HCT116 (cell line): ENCODE measurements around the gene STK25. TPM values are rescaled to one million over a fixed set of nuclear protein-coding genes. Genes with fewer than 3 reads are reported as not detected.

Source experiments
- ATAC-seq: fragments of 200-7000 bp; cut with Tn5 transposase; 2 replicates; pipeline ENCODE4 v1.9.1; 2020; ENCODE audit warnings: mild to moderate bottlenecking, moderate library complexity
- BruUV-seq: library from RNA; stranded (reverse); fragments of 400-500 nt; replicated peaks from 2 replicates; lab custom pipeline; 2021; lab: Mats Ljungman, UMichigan
- CTCF ChIA-PET: fragments of 300-600 bp; sonication (Branson Sonifier 250); formaldehyde crosslinking; loops from one replicate; lab custom pipeline; 2021; ENCODE audit warnings: antibody characterized with exemption; lab: Charles Lee
- POLR2A ChIA-PET: fragments of 300-600, 350-600 bp; sonication (Branson Sonifier 250); formaldehyde crosslinking; loops from one replicate; lab custom pipeline; 2021; ENCODE audit warnings: antibody characterized with exemption; lab: Charles Lee
- RAD21 ChIA-PET, 2 experiments: fragments of 300-600 bp; sonication (Branson Sonifier 250); formaldehyde crosslinking; loops; one replicate each; lab custom pipeline; 2023; ENCODE audit warnings: low total read pairs in 2 of 2; ENCODE audit not compliant: uncharacterized antibody in 2 of 2, unreplicated experiment in 2 of 2, low non-redundant PET in 1 of 2; lab: Charles Lee
- DNase-seq: peaks from one replicate; pipeline ENCODE4 v3.0.0-alpha.2; 2010; ENCODE audit warnings: low read depth, low spot score
- H2AFZ ChIP-seq: fragments of 200-600 bp; shearing (Covaris generic), sonication (generic); 2 replicates; pipeline ENCODE4 v1.6.1; 2017; ENCODE audit warnings: low read depth, mixed run types, mixed read lengths, antibody characterized with exemption, low read length; ENCODE audit not compliant: poor library complexity, severe bottlenecking
- H3K27ac ChIP-seq: 2 replicates; pipeline ENCODE4 v1.5.1; 2012; ENCODE audit warnings: low read depth, low read length
- H3K27me3 ChIP-seq: fragments of 200-600 bp; sonication (generic); 2 replicates; pipeline ENCODE4 v1.6.1; 2016; ENCODE audit warnings: mixed run types, low read length, mixed read lengths; ENCODE audit not compliant: insufficient read depth
- H3K36me3 ChIP-seq, 2 experiments: fragments of 200-500 bp in 1 of 2; fragments of 200-600 bp in 1 of 2; sonication (Bioruptor generic) in 1 of 2; sonication (generic) in 1 of 2; 2 replicates each; pipeline versions ENCODE4 v1.5.1 to v1.6.1; 2014 to 2016; ENCODE audit warnings: low read length in 2 of 2, inconsistent platforms in 1 of 2, mixed read lengths in 1 of 2, mixed run types in 1 of 2; ENCODE audit not compliant: insufficient read depth in 2 of 2, control insufficient read depth in 1 of 2
- H3K4me1 ChIP-seq, 2 experiments: fragments of 200-600 bp in 1 of 2; sonication (generic) in 1 of 2; 2 replicates each; pipeline versions ENCODE4 v1.5.1 to v1.6.1; 2012 to 2017; ENCODE audit warnings: low read length in 2 of 2, inconsistent platforms in 1 of 2, mild to moderate bottlenecking in 1 of 2, mixed read lengths in 1 of 2, mixed run types in 1 of 2, moderate library complexity in 1 of 2; ENCODE audit not compliant: insufficient read depth in 2 of 2, control insufficient read depth in 1 of 2
- H3K4me2 ChIP-seq: fragments of 200-600 bp; sonication (generic); 2 replicates; pipeline ENCODE4 v1.6.1; 2017; ENCODE audit warnings: mixed run types, low read length, mixed read lengths
- H3K4me3 ChIP-seq, 2 experiments: fragments of 200-600 bp in 1 of 2; sonication (generic) in 1 of 2; replicated peaks in 1 of 2; 2 replicates each; pipeline ENCODE4 v1.5.1; 2011 to 2016; ENCODE audit warnings: low read length in 2 of 2, control low read depth in 1 of 2, low read depth in 1 of 2, mild to moderate bottlenecking in 1 of 2, mixed read lengths in 1 of 2, mixed run types in 1 of 2
- H3K79me2 ChIP-seq: fragments of 200-600 bp; sonication (generic); 2 replicates; pipeline ENCODE4 v1.6.1; 2017; ENCODE audit warnings: mild to moderate bottlenecking, mixed run types, low read length, moderate library complexity, mixed read lengths; ENCODE audit not compliant: insufficient read depth
- H3K9ac ChIP-seq: fragments of 200-600 bp; sonication (generic); 2 replicates; pipeline ENCODE4 v1.6.1; 2016; ENCODE audit warnings: low read length, mixed read lengths
- H3K9me2 ChIP-seq: fragments of 200-600 bp; sonication (generic), shearing (Covaris generic); 2 replicates; pipeline ENCODE4 v1.6.1; 2017; ENCODE audit warnings: mixed run types, mild to moderate bottlenecking, moderate library complexity; ENCODE audit not compliant: insufficient read depth
- H3K9me3 ChIP-seq, 2 experiments: fragments of 200-500 bp in 1 of 2; fragments of 200-600 bp in 1 of 2; sonication (Bioruptor generic) in 1 of 2; sonication (generic) in 1 of 2; 2 replicates each; pipeline ENCODE4 v1.6.1; 2014 to 2017; ENCODE audit warnings: low read length in 2 of 2, mixed read lengths in 2 of 2, inconsistent platforms in 1 of 2, low read depth in 1 of 2, mild to moderate bottlenecking in 1 of 2, mixed run types in 1 of 2, moderate library complexity in 1 of 2; ENCODE audit not compliant: control insufficient read depth in 1 of 2, insufficient read depth in 1 of 2
- H4K20me1 ChIP-seq: fragments of 200-600 bp; sonication (generic), shearing (Covaris generic); 2 replicates; pipeline ENCODE4 v1.6.1; 2017; ENCODE audit warnings: mixed run types, mild to moderate bottlenecking, moderate library complexity; ENCODE audit not compliant: insufficient read depth
- EGR1 ChIP-seq: IDR thresholded peaks from 2 replicates; pipeline ENCODE4 v1.6.1; 2012; ENCODE audit warnings: low read depth
- ELF1 ChIP-seq: IDR thresholded peaks from 2 replicates; pipeline ENCODE4 v1.6.1; 2012; ENCODE audit warnings: low read depth, borderline replicate concordance
- EZH2 ChIP-seq: fragments of 200-600 bp; sonication (generic); IDR thresholded peaks from 2 replicates; pipeline ENCODE4 v1.6.1; 2017; ENCODE audit warnings: antibody characterized with exemption, mixed run types
- JUND ChIP-seq: IDR thresholded peaks from 2 replicates; pipeline ENCODE4 v1.6.1; 2012
- POLR2A ChIP-seq: IDR thresholded peaks from 2 replicates; pipeline ENCODE4 v1.7.0; 2011; ENCODE audit warnings: borderline replicate concordance; ENCODE audit not compliant: insufficient read depth, insufficient read length; ENCODE audit errors: extremely low read depth
- POLR2AphosphoS5 ChIP-seq: IDR thresholded peaks from 2 replicates; pipeline ENCODE4 v1.6.1; 2011; ENCODE audit warnings: mild to moderate bottlenecking, low read depth, low read length, moderate library complexity
- SIN3A ChIP-seq: IDR thresholded peaks from 2 replicates; pipeline ENCODE4 v1.6.1; 2012; ENCODE audit warnings: low read depth
- SRF ChIP-seq: IDR thresholded peaks from 2 replicates; pipeline ENCODE4 v1.6.1; 2012; ENCODE audit warnings: low read depth
- YY1 ChIP-seq: IDR thresholded peaks from 2 replicates; pipeline ENCODE4 v1.6.1; 2011; ENCODE audit warnings: low read length, low read depth, moderate library complexity, mild to moderate bottlenecking; ENCODE audit not compliant: insufficient replicate concordance; ENCODE audit errors: extremely low read depth
- intact Hi-C: fragments of 100-400 bp; cut with micrococcal nuclease; formaldehyde crosslinking; loops from 2 replicates; pipeline ENCODE4 v1.10.0; 2022
- total RNA-seq: library from RNA; stranded (reverse); gene quantifications from one replicate; pipeline ENCODE4 v1.2.1, GENCODE V29; 2021; ENCODE audit not compliant: unreplicated experiment
- TF ChIP-seq, protein P1 (sequence below): IDR thresholded peaks from 2 replicates; pipeline ENCODE4 v1.6.1; 2012; ENCODE audit warnings: low read depth

STK25 gene
- total RNA-seq, 1 experiment from 2014 or later = 160 TPM

- Histone ChIP-seq H3K27me3 (0 out of 2 replicates have a peak, but pooled peaks cover 4% of the 10 kb centered on the region), H3K9me2 (no peaks in the 10 kb centered on the region), H3K9ac (no peak overlapping the region), H4K20me1 (no peaks in the 10 kb centered on the region), H3K4me1 (no peaks in the 10 kb centered on the region), H3K9me3 (no peaks in the 10 kb centered on the region), H3K27ac (no peak overlapping the region), H2AFZ (no peak overlapping the region), H3K4me3 (no peak overlapping the region), H3K36me3 (no peaks in the 10 kb centered on the region), H3K4me2 (no peak overlapping the region), H3K79me2 (no peaks in the 10 kb centered on the region)
- TF ChIP-seq ELF1 = no peak
- TF ChIP-seq SIN3A = no peak
- TF ChIP-seq SRF = no peak
- TF ChIP-seq JUND = no peak
- no peak for TF ChIP-seq POLR2AphosphoS5
- TF ChIP-seq, protein P1, sequence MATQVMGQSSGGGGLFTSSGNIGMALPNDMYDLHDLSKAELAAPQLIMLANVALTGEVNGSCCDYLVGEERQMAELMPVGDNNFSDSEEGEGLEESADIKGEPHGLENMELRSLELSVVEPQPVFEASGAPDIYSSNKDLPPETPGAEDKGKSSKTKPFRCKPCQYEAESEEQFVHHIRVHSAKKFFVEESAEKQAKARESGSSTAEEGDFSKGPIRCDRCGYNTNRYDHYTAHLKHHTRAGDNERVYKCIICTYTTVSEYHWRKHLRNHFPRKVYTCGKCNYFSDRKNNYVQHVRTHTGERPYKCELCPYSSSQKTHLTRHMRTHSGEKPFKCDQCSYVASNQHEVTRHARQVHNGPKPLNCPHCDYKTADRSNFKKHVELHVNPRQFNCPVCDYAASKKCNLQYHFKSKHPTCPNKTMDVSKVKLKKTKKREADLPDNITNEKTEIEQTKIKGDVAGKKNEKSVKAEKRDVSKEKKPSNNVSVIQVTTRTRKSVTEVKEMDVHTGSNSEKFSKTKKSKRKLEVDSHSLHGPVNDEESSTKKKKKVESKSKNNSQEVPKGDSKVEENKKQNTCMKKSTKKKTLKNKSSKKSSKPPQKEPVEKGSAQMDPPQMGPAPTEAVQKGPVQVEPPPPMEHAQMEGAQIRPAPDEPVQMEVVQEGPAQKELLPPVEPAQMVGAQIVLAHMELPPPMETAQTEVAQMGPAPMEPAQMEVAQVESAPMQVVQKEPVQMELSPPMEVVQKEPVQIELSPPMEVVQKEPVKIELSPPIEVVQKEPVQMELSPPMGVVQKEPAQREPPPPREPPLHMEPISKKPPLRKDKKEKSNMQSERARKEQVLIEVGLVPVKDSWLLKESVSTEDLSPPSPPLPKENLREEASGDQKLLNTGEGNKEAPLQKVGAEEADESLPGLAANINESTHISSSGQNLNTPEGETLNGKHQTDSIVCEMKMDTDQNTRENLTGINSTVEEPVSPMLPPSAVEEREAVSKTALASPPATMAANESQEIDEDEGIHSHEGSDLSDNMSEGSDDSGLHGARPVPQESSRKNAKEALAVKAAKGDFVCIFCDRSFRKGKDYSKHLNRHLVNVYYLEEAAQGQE = no peak
- TF ChIP-seq EZH2 = no peak
- TF ChIP-seq EGR1 = no peak
- no peak for TF ChIP-seq YY1
- no peak for TF ChIP-seq POLR2A
- POLR2A ChIA-PET = no interaction called here
- DNase-seq (no peak), ATAC-seq (no peak)
- CTCF ChIA-PET = no interaction called here
- no TSS peak for BruUV-seq
- intact Hi-C loops = no loop called here
- RAD21 ChIA-PET = no interaction called here
Measured at GRCh38 chr2:241475267-241475666, 33.1 kb downstream of the STK25 start.
